IMR-90 (cell line): ENCODE results near the gene SYT5. TPM values are rescaled to one million over a fixed set of nuclear protein-coding genes. Genes with fewer than 3 reads are reported as not detected.

Experiments
- ATAC-seq: fragments of 200-7000 bp; cut with Tn5 transposase; 2 replicates; pipeline ENCODE4 v1.9.1; 2020; ENCODE audit warnings: low read depth, mild to moderate bottlenecking, moderate library complexity
- BruUV-seq: library from RNA; stranded (reverse); fragments of 400-500 nt; replicated peaks from 2 replicates; lab custom pipeline; 2021; lab: Mats Ljungman, UMichigan
- CTCF ChIA-PET: fragments of 300-600 bp; formaldehyde crosslinking; extraction: SDS; loops from one replicate; lab custom pipeline; 2021; ENCODE audit warnings: antibody characterized with exemption; lab: Yijun Ruan, JAX
- POLR2A ChIA-PET: fragments of 300-600 bp; sonication (Branson Sonifier 250); formaldehyde crosslinking; loops from one replicate; lab custom pipeline; 2022; ENCODE audit warnings: antibody characterized with exemption; ENCODE audit not compliant: unreplicated experiment; lab: Charles Lee
- DNase-seq: peaks from one replicate; pipeline ENCODE4 v3.0.0; 2013
- H2AFZ ChIP-seq: replicated peaks from 2 replicates; pipeline ENCODE3; 2013; ENCODE audit warnings: low read length, mild to moderate bottlenecking; ENCODE audit not compliant: poor library complexity
- H2AK5ac ChIP-seq: 2 replicates; pipeline ENCODE4 v1.6.1; 2013; ENCODE audit warnings: low read depth, low read length, inconsistent platforms
- H2AK9ac ChIP-seq: replicated peaks from 2 replicates; pipeline ENCODE3; 2013; ENCODE audit warnings: mild to moderate bottlenecking, low read depth, low read length, moderate library complexity; ENCODE audit not compliant: poor library complexity
- H2BK120ac ChIP-seq: 2 replicates; pipeline ENCODE4 v1.6.1; 2013; ENCODE audit warnings: low read depth, low read length, inconsistent platforms
- H2BK15ac ChIP-seq: 3 replicates; pipeline ENCODE4 v1.6.1; 2013; ENCODE audit warnings: low read depth, low read length, inconsistent platforms
- H2BK20ac ChIP-seq: 2 replicates; pipeline ENCODE4 v1.6.1; 2013; ENCODE audit warnings: low read depth, mild to moderate bottlenecking, inconsistent platforms, low read length, moderate library complexity
- H2BK5ac ChIP-seq: 2 replicates; pipeline ENCODE4 v1.6.1; 2013; ENCODE audit warnings: mild to moderate bottlenecking, low read depth, low read length, inconsistent platforms; ENCODE audit not compliant: poor library complexity, severe bottlenecking
- H3K14ac ChIP-seq: replicated peaks from 2 replicates; pipeline ENCODE4 v1.6.1; 2013; ENCODE audit warnings: low read depth, low read length, inconsistent platforms
- H3K18ac ChIP-seq: 2 replicates; pipeline ENCODE4 v1.6.1; 2013; ENCODE audit warnings: low read depth, low read length, control low read depth
- H3K23ac ChIP-seq: 2 replicates; pipeline ENCODE4 v1.6.1; 2013; ENCODE audit warnings: low read depth, low read length, inconsistent platforms
- H3K27ac ChIP-seq: 2 replicates; pipeline ENCODE4 v1.5.1; 2013; ENCODE audit warnings: mild to moderate bottlenecking, control low read depth, low read length; ENCODE audit not compliant: insufficient read depth
- H3K27me3 ChIP-seq: 2 replicates; pipeline ENCODE4 v1.6.1; 2013; ENCODE audit warnings: low read length; ENCODE audit not compliant: control insufficient read depth, insufficient read depth
- H3K36me3 ChIP-seq: 2 replicates; pipeline ENCODE4 v1.6.1; 2013; ENCODE audit warnings: low read length, mixed read lengths; ENCODE audit not compliant: control insufficient read depth, insufficient read depth
- H3K4ac ChIP-seq: 2 replicates; pipeline ENCODE4 v1.6.1; 2013; ENCODE audit warnings: low read depth, low read length, inconsistent platforms
- H3K4me1 ChIP-seq: 2 replicates; pipeline ENCODE4 v1.6.1; 2013; ENCODE audit warnings: low read length, mixed read lengths; ENCODE audit not compliant: control insufficient read depth, insufficient read depth
- H3K4me2 ChIP-seq: 2 replicates; pipeline ENCODE4 v1.6.1; 2013; ENCODE audit warnings: low read depth, mild to moderate bottlenecking, control low read depth, low read length, moderate library complexity
- H3K4me3 ChIP-seq: 2 replicates; pipeline ENCODE4 v1.5.1; 2013; ENCODE audit warnings: low read depth, mild to moderate bottlenecking, control low read depth, low read length, moderate library complexity; ENCODE audit not compliant: insufficient read depth
- H3K56ac ChIP-seq: 2 replicates; pipeline ENCODE4 v1.6.1; 2013; ENCODE audit warnings: low read length, inconsistent platforms; ENCODE audit not compliant: insufficient read depth; ENCODE audit errors: extremely low read depth
- H3K79me1 ChIP-seq, 2 experiments: 2 replicates each; pipeline ENCODE4 v1.6.1; 2013; ENCODE audit warnings: low read length in 2 of 2, inconsistent platforms in 1 of 2, low read depth in 1 of 2
- H3K9ac ChIP-seq: 2 replicates; pipeline ENCODE4 v1.6.1; 2013; ENCODE audit warnings: low read depth, low read length, control low read depth
- H3K9me1 ChIP-seq: 2 replicates; pipeline ENCODE4 v1.6.1; 2013; ENCODE audit warnings: low read length, inconsistent platforms; ENCODE audit not compliant: insufficient read depth
- H3K9me3 ChIP-seq: 2 replicates; pipeline ENCODE4 v1.6.1; 2013; ENCODE audit warnings: low read length; ENCODE audit not compliant: control insufficient read depth, insufficient read depth
- H4K20me1 ChIP-seq: 2 replicates; pipeline ENCODE4 v1.6.1; 2013; ENCODE audit warnings: low read length, inconsistent platforms; ENCODE audit not compliant: insufficient read depth
- H4K5ac ChIP-seq: 2 replicates; pipeline ENCODE4 v1.6.1; 2013; ENCODE audit warnings: mild to moderate bottlenecking, low read depth, low read length, control low read depth
- H4K8ac ChIP-seq, 2 experiments: 2 replicates each; pipeline ENCODE4 v1.6.1; 2013; ENCODE audit warnings: low read depth in 2 of 2, low read length in 2 of 2, control low read depth in 1 of 2, inconsistent platforms in 1 of 2
- H4K91ac ChIP-seq: 2 replicates; pipeline ENCODE4 v1.6.1; 2013; ENCODE audit warnings: low read depth, low read length, inconsistent platforms; ENCODE audit not compliant: insufficient read depth
- BHLHE40 ChIP-seq: fragments of 150-350 bp; IDR thresholded peaks from 2 replicates; pipeline ENCODE4 v1.6.1; 2016; ENCODE audit warnings: mild to moderate bottlenecking, low read depth, low read length
- CEBPB ChIP-seq: IDR thresholded peaks from 2 replicates; pipeline ENCODE4 v1.6.1; 2012; ENCODE audit warnings: low read depth, low read length, improper control_type of control experiment
- FOS ChIP-seq: fragments of 150-350 bp; IDR thresholded peaks from 2 replicates; pipeline ENCODE4 v1.6.1; 2016; ENCODE audit warnings: low read depth, low read length
- MAFK ChIP-seq: IDR thresholded peaks from 2 replicates; pipeline ENCODE4 v1.6.1; 2012; ENCODE audit warnings: low read depth, low read length, improper control_type of control experiment
- MAZ ChIP-seq: IDR thresholded peaks from 2 replicates; pipeline ENCODE4 v1.6.1; 2012; ENCODE audit warnings: low read depth, mild to moderate bottlenecking, low read length, improper control_type of control experiment, moderate library complexity, borderline replicate concordance
- MXI1 ChIP-seq: IDR thresholded peaks from 2 replicates; pipeline ENCODE4 v1.6.1; 2012; ENCODE audit warnings: low read depth, mild to moderate bottlenecking, low read length, moderate library complexity, borderline replicate concordance
- NFE2L2 ChIP-seq: fragments of 150-350 bp; IDR thresholded peaks from 2 replicates; pipeline ENCODE4 v1.6.1; 2016; ENCODE audit warnings: low read depth, mild to moderate bottlenecking, low read length
- POLR2A ChIP-seq: IDR thresholded peaks from 2 replicates; pipeline ENCODE4 v1.6.1; 2012; ENCODE audit warnings: mild to moderate bottlenecking, low read depth, low read length
- RAD21 ChIP-seq: IDR thresholded peaks from 2 replicates; pipeline ENCODE4 v1.6.1; 2012; ENCODE audit warnings: low read length, improper control_type of control experiment
- RCOR1 ChIP-seq: IDR thresholded peaks from 2 replicates; pipeline ENCODE4 v1.6.1; 2012; ENCODE audit warnings: mild to moderate bottlenecking, low read length, improper control_type of control experiment; ENCODE audit not compliant: insufficient replicate concordance
- RFX5 ChIP-seq: IDR thresholded peaks from 2 replicates; pipeline ENCODE4 v1.8.0; 2012; ENCODE audit warnings: low read depth, mild to moderate bottlenecking, low read length, moderate library complexity
- SMC3 ChIP-seq: fragments of 150-350 bp; IDR thresholded peaks from 2 replicates; pipeline ENCODE4 v1.6.1; 2016; ENCODE audit warnings: low read depth, mild to moderate bottlenecking, antibody characterized with exemption, low read length, moderate library complexity
- WGBS, 2 experiments: methylation state at CpG; one replicate each; pipeline versions ENCODE4 v1.1.5 to v1.1.7; 2013; ENCODE audit warnings: missing lambda C conversion rate in 2 of 2; ENCODE audit not compliant: insufficient read length in 1 of 2; ENCODE audit errors: extremely low coverage in 2 of 2; 5-methylcytosine and 5-hydroxymethylcytosine counted together
- dilution Hi-C: fragments of 300-500 bp; cut with HindIII; formaldehyde crosslinking; loops from one replicate; pipeline ENCODE4 v1.14.3; 2018; ENCODE audit warnings: low sequenced_read_pairs; ENCODE audit not compliant: unreplicated experiment
- in situ Hi-C: fragments of 300-500 bp; cut with MboI; formaldehyde crosslinking; loops from 3 replicates; pipeline ENCODE4 v1.14.3; 2019; ENCODE audit warnings: low sequenced_read_pairs, inconsistent platforms, mixed read lengths
- intact Hi-C: fragments of 100-400 bp; cut with micrococcal nuclease; formaldehyde crosslinking; loops from 2 replicates; pipeline ENCODE4 v1.10.0; 2022
- polyA plus RNA-seq, 3 experiments: library from polyadenylated mRNA; depleted of rRNA; stranded (reverse); fragments of >200 nt; gene quantifications; 2 replicates each; pipeline ENCODE4 v1.2.3, GENCODE V29; 2012; ENCODE audit warnings: low replicate concordance in 1 of 3
- total RNA-seq: library from RNA; depleted of rRNA; stranded (reverse); fragments of >200 nt; gene quantifications from 2 replicates; pipeline ENCODE4 v1.2.3, GENCODE V29; 2012
- TF ChIP-seq, protein P1 (sequence below): conservative IDR thresholded peaks from 2 replicates; pipeline ENCODE4 v1.5.1; 2012; ENCODE audit warnings: mild to moderate bottlenecking, low read depth, low read length, improper control_type of control experiment

SYT5 gene
- total and polyA plus RNA-seq, 2 of the 4 experiments (the other 2 are of a cell fraction): under 0.01 to 0.15 TPM

- no peak for TF ChIP-seq RFX5
- TF ChIP-seq RAD21: peak; percentile 68
Measured at GRCh38 chr19:55160128-55160985, 19.7 kb downstream of the SYT5 start (continued).

GRCh38 chr19:55158848-55159749 lies 21.0 kb downstream of the SYT5 start:
- POLR2A ChIA-PET: interaction anchor here (0.6 kb wide), 1 partner anchor 249 kb away, joined by 4 read pairs; no protein-coding TSS in a partner anchor
- peaks cover 42% of the 10 kb centered on the region for H3K27me3 ChIP-seq
- no peak overlapping the region for H2AK5ac ChIP-seq
- no peak overlapping the region for H2BK20ac ChIP-seq
- no peak overlapping the region for H4K5ac ChIP-seq
- H2BK120ac ChIP-seq: no peak overlapping the region
- in situ Hi-C loops (no loop called here), dilution Hi-C loops (no loop called here), intact Hi-C loops (no loop called here)
- no peak overlapping the region for H2BK15ac ChIP-seq
- H3K18ac ChIP-seq: no peak overlapping the region
- H3K4ac ChIP-seq: no peak overlapping the region
- no peak overlapping the region for H4K91ac ChIP-seq
- no peaks in the 10 kb centered on the region for H3K36me3 ChIP-seq
- peak overlapping the region; percentile 59 for H2AFZ ChIP-seq
- no peak overlapping the region for H3K27ac ChIP-seq
- no peak for DNase-seq
- H3K4me3 ChIP-seq: no peak overlapping the region
- no peak overlapping the region for H3K14ac ChIP-seq
- no peak; the same call in none of the 2 replicates for ATAC-seq
- H3K23ac ChIP-seq: no peak overlapping the region
- no peak overlapping the region for H3K9ac ChIP-seq
- H3K4me1 ChIP-seq: peaks cover 2% of the 10 kb centered on the region; the same call in 1 of the 2 replicates
- H2AK9ac ChIP-seq: no peak overlapping the region
- CTCF ChIA-PET: interaction anchor here (0.6 to 0.7 kb wide), 2 partner anchors 9 to 79 kb away, joined by 3 read pairs; no protein-coding TSS in a partner anchor
- H3K56ac ChIP-seq: no peak overlapping the region
- H3K4me2 ChIP-seq: no peak overlapping the region
- no peaks in the 10 kb centered on the region for H3K9me3 ChIP-seq
- no TSS peak for BruUV-seq
- 58% methylated on average over 13 of the region's 18 CpGs; no CpG with 5 or more reads in 1 of the 2 experiments for WGBS, 2 experiments
- no peak overlapping the region for H2BK5ac ChIP-seq
- no peaks in the 10 kb centered on the region for H3K9me1 ChIP-seq
- no peak overlapping the region for H4K8ac ChIP-seq
- no peaks in the 10 kb centered on the region for H3K79me1 ChIP-seq
- no peaks in the 10 kb centered on the region for H4K20me1 ChIP-seq
- TF ChIP-seq, protein P1, sequence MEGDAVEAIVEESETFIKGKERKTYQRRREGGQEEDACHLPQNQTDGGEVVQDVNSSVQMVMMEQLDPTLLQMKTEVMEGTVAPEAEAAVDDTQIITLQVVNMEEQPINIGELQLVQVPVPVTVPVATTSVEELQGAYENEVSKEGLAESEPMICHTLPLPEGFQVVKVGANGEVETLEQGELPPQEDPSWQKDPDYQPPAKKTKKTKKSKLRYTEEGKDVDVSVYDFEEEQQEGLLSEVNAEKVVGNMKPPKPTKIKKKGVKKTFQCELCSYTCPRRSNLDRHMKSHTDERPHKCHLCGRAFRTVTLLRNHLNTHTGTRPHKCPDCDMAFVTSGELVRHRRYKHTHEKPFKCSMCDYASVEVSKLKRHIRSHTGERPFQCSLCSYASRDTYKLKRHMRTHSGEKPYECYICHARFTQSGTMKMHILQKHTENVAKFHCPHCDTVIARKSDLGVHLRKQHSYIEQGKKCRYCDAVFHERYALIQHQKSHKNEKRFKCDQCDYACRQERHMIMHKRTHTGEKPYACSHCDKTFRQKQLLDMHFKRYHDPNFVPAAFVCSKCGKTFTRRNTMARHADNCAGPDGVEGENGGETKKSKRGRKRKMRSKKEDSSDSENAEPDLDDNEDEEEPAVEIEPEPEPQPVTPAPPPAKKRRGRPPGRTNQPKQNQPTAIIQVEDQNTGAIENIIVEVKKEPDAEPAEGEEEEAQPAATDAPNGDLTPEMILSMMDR: no peak
- TF ChIP-seq RFX5: no peak
- no peak for TF ChIP-seq MAZ
- no peak for TF ChIP-seq NFE2L2
- no peak for TF ChIP-seq RCOR1
- no peak for TF ChIP-seq MAFK
- no peak for TF ChIP-seq CEBPB
- no peak for TF ChIP-seq RAD21
- no peak for TF ChIP-seq FOS
- TF ChIP-seq BHLHE40: no peak
- TF ChIP-seq SMC3: no peak
- no peak for TF ChIP-seq POLR2A
- TF ChIP-seq MXI1: no peak
